ENCODE data around the gene SYNE3.
A peak's percentile ranks its signal among the peaks of the same experiment; 100 is the strongest.

SYNE3 gene

GRCh38 chr14:95489214-95490137, 27.0 kb downstream of the SYNE3 start:
- no peak for DNase-seq (ENCODE audit: low read depth in 1 of 2, low spot score in 1 of 2)
- TF ChIP-seq SPI1 (IDR thresholded peaks at IDR 0.05; ENCODE audit: borderline replicate concordance, low read depth) (no peak), GABPA (IDR thresholded peaks at IDR 0.05; ENCODE audit: low read depth) (no peak), POLR2AphosphoS5 (IDR thresholded peaks at IDR 0.05; ENCODE audit: low read depth) (no peak), REST (IDR thresholded peaks at IDR 0.05; ENCODE audit: insufficient replicate concordance, low read depth) (no peak)
- TF ChIP-seq, protein P1, sequence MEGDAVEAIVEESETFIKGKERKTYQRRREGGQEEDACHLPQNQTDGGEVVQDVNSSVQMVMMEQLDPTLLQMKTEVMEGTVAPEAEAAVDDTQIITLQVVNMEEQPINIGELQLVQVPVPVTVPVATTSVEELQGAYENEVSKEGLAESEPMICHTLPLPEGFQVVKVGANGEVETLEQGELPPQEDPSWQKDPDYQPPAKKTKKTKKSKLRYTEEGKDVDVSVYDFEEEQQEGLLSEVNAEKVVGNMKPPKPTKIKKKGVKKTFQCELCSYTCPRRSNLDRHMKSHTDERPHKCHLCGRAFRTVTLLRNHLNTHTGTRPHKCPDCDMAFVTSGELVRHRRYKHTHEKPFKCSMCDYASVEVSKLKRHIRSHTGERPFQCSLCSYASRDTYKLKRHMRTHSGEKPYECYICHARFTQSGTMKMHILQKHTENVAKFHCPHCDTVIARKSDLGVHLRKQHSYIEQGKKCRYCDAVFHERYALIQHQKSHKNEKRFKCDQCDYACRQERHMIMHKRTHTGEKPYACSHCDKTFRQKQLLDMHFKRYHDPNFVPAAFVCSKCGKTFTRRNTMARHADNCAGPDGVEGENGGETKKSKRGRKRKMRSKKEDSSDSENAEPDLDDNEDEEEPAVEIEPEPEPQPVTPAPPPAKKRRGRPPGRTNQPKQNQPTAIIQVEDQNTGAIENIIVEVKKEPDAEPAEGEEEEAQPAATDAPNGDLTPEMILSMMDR (IDR thresholded peaks at IDR 0.05; ENCODE audit: insufficient read depth, low read length), result no peak
- Histone ChIP-seq H3K27ac (replicated peaks) (peak overlapping the region; percentile 13), H3K4me3 (replicated peaks; ENCODE audit: insufficient read depth, low read length) (no peak overlapping the region), H3K27me3 (ENCODE audit: insufficient read depth, poor library complexity, severe bottlenecking) (no peaks in the 10 kb centered on the region)

- DNase-seq (ENCODE audit: low read depth in 1 of 2, low spot score in 1 of 2), result peak in 1 of 2 experiments; percentile 69
- H3K27me3 ChIP-seq (ENCODE audit: insufficient read depth, poor library complexity, severe bottlenecking), result no peaks in the 10 kb centered on the region
- no peak for TF ChIP-seq SPI1 (IDR thresholded peaks at IDR 0.05; ENCODE audit: borderline replicate concordance, low read depth)
- TF ChIP-seq GABPA (IDR thresholded peaks at IDR 0.05; ENCODE audit: low read depth), result no peak
- TF ChIP-seq POLR2AphosphoS5 (IDR thresholded peaks at IDR 0.05; ENCODE audit: low read depth), result no peak
- TF ChIP-seq, protein P1 (IDR thresholded peaks at IDR 0.05; ENCODE audit: insufficient read depth, low read length), result no peak
- TF ChIP-seq REST (IDR thresholded peaks at IDR 0.05; ENCODE audit: insufficient replicate concordance, low read depth), result no peak
- H3K4me3 ChIP-seq (replicated peaks; ENCODE audit: insufficient read depth, low read length), result no peak overlapping the region
- peak overlapping the region; percentile 13; the same call in 1 of the 2 replicates for H3K27ac ChIP-seq (replicated peaks)
Measured at GRCh38 chr14:95488376-95489213, 27.9 kb downstream of the SYNE3 start.

- H3K27me3 ChIP-seq (ENCODE audit: insufficient read depth, poor library complexity, severe bottlenecking), result no peaks in the 10 kb centered on the region
- TF ChIP-seq GABPA (IDR thresholded peaks at IDR 0.05; ENCODE audit: low read depth), result no peak
- no peak for DNase-seq (ENCODE audit: low read depth in 1 of 2, low spot score in 1 of 2)
- no peak overlapping the region for H3K4me3 ChIP-seq (replicated peaks; ENCODE audit: insufficient read depth, low read length)
- no peak overlapping the region for H3K27ac ChIP-seq (replicated peaks)
Measured at GRCh38 chr14:95487669-95488084, 28.8 kb downstream of the SYNE3 start.

All from HL-60 (cell line).